ENCODE results near the gene CUL3.

- TF ChIP-seq EZH2 (IDR thresholded peaks at IDR 0.05; ENCODE audit: borderline replicate concordance, low read length): no peak
- TF ChIP-seq, protein P1, sequence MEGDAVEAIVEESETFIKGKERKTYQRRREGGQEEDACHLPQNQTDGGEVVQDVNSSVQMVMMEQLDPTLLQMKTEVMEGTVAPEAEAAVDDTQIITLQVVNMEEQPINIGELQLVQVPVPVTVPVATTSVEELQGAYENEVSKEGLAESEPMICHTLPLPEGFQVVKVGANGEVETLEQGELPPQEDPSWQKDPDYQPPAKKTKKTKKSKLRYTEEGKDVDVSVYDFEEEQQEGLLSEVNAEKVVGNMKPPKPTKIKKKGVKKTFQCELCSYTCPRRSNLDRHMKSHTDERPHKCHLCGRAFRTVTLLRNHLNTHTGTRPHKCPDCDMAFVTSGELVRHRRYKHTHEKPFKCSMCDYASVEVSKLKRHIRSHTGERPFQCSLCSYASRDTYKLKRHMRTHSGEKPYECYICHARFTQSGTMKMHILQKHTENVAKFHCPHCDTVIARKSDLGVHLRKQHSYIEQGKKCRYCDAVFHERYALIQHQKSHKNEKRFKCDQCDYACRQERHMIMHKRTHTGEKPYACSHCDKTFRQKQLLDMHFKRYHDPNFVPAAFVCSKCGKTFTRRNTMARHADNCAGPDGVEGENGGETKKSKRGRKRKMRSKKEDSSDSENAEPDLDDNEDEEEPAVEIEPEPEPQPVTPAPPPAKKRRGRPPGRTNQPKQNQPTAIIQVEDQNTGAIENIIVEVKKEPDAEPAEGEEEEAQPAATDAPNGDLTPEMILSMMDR (IDR thresholded peaks at IDR 0.05; ENCODE audit: low read length): no peak
Measured at GRCh38 chr2:224438726-224439125, 146.4 kb downstream of the CUL3 start.
